Stimulated activated CD4-positive, alpha-beta T cell treated with anti-CD3 and anti-CD28 coated beads, Interleukin-12 subunit alpha, Interleukin-12 subunit beta, amount 100 ng/mL, for 48 hours (primary cell): ENCODE data around the gene NTN4.
"Not testable (repeated sequence)": the region's sequence is repeated elsewhere in the genome, so short reads cannot be mapped to it uniquely, and the experiment has no call there.

Experiments
- DNase-seq, 3 donors: peaks; one replicate each; pipeline ENCODE4 v3.0.0-alpha.2; 2020; ENCODE audit warnings: low read depth in 2 of 3, low spot score in 1 of 3

NTN4 gene

DNA sequence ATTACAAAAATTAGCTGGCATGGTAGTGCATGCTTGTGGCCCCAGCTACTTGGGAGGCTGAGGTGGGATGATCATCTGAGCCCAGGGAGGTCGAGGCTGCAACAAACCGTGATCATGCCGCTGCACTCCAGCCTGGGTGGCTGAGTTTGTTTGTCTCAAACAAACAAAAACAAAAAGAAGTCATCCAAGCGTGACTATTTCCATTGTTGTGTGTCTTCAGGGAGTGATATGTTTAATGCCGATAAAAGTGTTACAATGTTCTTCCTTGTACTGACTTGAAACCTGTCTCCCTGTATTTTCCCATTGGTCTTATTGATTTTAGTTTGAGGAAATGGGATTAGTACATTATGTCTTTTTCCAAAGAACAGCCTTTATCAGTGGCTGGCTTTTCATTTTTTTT, 163.7 kb downstream of the NTN4 start:
- no peak for DNase-seq

- DNase-seq = no peak
Measured at GRCh38 chr12:95625012-95625411, 165.6 kb downstream of the NTN4 start.

DNA sequence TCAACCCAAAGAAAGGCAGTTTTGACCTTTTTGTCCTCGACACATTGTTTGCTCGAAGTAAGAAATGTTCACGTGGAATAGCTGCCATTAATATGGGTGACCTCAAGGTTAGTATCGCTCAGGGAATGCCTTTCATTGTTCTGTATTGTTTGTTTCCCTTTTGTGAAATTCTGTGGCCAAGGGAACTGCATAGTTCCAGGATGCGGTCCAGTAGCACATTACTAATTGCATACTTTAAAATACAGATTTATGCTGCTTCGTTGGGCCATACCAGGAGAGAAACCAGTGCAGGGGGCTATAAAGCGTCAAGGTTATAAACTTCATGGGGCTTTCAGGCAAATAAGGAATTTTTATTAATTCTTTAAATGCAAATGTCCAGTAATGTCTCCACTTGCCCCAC, 166.0 kb downstream of the NTN4 start:
- DNase-seq = no peak

DNA sequence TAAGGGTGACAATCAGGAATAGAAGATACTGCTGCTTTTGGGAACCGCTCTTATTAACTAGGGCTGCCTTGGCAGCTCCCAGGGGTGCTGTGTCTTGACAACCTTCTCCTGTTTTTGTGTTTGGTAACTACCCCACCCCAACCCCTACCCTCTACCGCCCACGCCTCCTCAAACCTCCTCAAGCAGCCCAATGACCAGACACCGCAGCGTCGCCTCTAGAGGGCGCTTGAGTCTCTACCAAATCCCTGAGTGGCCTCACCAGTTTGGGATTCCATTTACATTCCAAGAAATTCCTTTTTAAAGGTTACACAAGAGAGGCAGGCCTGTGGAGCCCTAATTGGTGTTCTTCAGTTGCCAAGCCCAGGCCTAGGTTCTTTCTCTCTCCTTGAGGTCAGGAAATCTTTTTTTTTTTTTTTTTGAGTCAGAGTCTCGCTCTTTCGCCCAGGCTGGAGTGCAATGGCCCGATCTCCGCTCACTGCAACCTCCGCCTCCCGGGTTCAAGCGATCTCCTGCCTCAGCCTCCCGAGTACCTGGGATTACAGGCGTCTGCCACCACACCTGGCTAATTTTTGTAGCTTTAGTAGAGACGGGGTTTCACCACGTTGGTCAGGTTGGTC, 166.9 kb downstream of the NTN4 start:
- DNase-seq = peak in 1 of 3 donors; percentile 8

- no peak for DNase-seq
Measured at GRCh38 chr12:95622879-95623278, 167.7 kb downstream of the NTN4 start.

DNA sequence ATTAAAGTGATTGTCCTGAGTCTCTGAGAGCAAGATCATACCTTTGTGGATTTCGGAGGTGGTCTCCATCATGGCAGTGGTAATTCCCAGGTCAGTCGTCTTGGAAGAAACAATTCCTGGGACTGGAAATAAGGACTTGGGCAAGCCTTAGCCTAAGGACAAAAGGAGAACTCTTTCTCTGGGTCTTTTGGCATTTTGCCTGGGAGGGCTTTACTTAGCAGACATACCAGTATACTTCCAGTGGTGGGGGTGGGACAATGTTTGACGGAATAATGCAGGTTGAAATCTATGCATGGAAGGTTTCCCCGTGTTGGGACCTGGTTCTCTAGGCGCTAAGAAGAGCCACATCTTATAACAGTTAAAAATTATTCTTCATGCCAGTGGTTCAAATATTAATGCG, 168.8 kb downstream of the NTN4 start:
- no peak for DNase-seq

DNA sequence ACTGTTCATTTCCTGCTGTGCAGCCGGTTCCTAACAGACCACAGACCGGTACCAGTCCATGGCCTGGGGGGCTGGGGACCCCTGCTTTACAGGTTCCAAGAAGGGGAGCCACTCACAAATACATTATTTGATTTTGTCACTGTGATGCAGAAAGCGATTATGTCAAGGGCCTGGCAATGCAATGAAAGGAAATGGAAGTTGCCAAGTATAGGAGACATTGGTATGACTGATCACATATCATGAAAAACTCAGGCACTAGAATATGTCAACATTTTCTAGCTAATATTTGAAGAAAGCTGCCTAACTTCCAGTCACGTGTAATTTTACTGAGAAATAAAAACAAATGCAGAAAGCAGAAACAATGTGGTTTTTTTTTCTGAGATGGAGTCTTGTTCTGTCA, 170.4 kb downstream of the NTN4 start:
- DNase-seq = no peak

GRCh38 chr12:95616470-95616869, 174.1 kb downstream of the NTN4 start:
- not testable (repeated sequence) for DNase-seq

- no peak for DNase-seq
Measured at GRCh38 chr12:95615749-95616148, 174.8 kb downstream of the NTN4 start.

DNA sequence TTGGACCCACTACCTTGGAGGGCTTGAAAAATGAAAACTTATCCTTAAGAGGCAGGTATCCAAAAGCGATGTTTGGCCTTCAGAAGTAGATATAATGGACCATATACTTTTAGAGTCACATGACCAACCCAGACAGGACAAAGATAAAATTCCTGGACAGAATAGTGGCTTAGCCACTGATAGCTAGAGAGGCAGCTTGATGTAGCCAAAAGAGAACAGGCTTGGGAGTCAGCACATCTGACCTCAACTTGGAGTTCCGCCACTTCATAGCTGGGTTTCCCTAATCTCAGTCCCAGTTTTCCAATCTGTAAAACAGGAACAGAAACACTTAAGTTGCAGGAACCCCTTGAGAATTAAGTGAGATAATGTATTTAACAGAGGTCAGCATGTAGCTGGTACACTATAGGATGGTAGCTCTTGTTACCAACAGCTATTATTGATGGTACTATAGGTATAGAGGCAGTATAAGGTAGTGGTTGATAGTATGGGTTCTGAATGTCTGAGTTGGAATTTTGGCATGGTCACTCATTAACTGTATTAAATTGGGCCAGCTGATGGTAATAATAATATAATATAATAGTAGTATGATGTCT, 176.1 kb downstream of the NTN4 start:
- DNase-seq = no peak

GRCh38 chr12:95613021-95613420, 177.5 kb downstream of the NTN4 start:
- no peak for DNase-seq

GRCh38 chr12:95611676-95612309, 178.8 kb downstream of the NTN4 start:
- no peak for DNase-seq

DNA sequence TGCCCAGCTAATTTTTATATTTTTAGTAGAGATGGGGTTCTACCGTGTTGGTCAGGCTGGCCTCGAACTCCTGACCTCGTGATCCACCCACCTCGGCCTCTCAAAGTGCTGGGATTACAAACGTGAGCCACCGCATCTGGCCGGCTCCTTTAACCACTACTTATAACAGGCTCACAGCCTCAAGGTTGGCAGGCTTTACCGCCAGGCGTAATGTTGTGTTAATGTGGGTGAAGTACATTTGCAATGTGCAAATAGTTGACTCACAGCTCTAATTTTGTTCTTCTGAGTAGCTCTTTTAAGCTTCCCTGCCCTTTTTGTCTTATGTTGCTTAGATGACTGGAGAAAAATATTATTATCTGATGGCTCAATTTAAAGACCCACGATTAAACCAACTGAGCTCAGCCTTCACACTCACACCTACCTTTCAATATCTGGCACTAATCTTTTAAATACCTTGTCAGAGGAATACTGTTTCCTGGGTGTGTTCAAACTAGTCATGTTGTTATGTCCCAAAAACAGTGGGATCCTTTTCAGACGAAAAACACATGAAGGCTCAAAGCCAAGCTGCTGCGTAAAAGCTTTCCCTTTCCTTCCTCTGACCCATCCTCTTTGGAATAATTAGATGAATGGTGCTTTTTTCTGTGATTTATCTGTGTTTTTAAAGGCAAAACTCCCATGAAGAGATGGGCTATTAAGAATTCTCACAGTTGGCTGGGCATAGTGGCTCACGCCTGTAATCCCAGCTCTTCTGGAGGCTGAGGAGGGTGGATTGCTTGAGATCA, 182.1 kb downstream of the NTN4 start:
- DNase-seq = no peak
